Mesenchymal stem cell (in vitro differentiated cells and primary cell): ENCODE results near the gene PYGB.
"Not testable (repeated sequence)": the region's sequence is repeated elsewhere in the genome, so short reads cannot be mapped to it uniquely, and the experiment has no call there.

ENCODE experiments used
- DNase-seq: peaks from one replicate; pipeline ENCODE4 v3.0.0-alpha.2; 2013
- H2AFZ ChIP-seq: one replicate; pipeline ENCODE4 v1.6.1; 2013; ENCODE audit warnings: low read depth, mild to moderate bottlenecking, control low read depth, inconsistent platforms, low read length, moderate library complexity
- H2AK5ac ChIP-seq: 2 replicates; pipeline ENCODE4 v1.6.1; 2013; ENCODE audit warnings: low read length, moderate library complexity, mild to moderate bottlenecking, inconsistent platforms; ENCODE audit not compliant: severe bottlenecking
- H2BK120ac ChIP-seq: one replicate; pipeline ENCODE4 v1.6.1; 2013; ENCODE audit warnings: low read depth, mild to moderate bottlenecking, inconsistent platforms, low read length, moderate library complexity
- H2BK12ac ChIP-seq, 2 experiments: one replicate each; pipeline ENCODE4 v1.6.1; 2013; ENCODE audit warnings: inconsistent platforms in 2 of 2, low read length in 2 of 2, mild to moderate bottlenecking in 2 of 2, moderate library complexity in 2 of 2, control low read depth in 1 of 2
- H2BK15ac ChIP-seq: one replicate; pipeline ENCODE4 v1.6.1; 2013; ENCODE audit warnings: mild to moderate bottlenecking, low read depth, inconsistent platforms; ENCODE audit not compliant: poor library complexity, severe bottlenecking
- H2BK5ac ChIP-seq: 2 replicates; pipeline ENCODE4 v1.6.1; 2013; ENCODE audit warnings: low read depth, mild to moderate bottlenecking, low read length, control low read depth, inconsistent platforms; ENCODE audit not compliant: poor library complexity, severe bottlenecking
- H3K14ac ChIP-seq, 2 experiments: one replicate each; pipeline ENCODE4 v1.6.1; 2013; ENCODE audit warnings: inconsistent platforms in 2 of 2, low read length in 2 of 2, control low read depth in 1 of 2, mild to moderate bottlenecking in 1 of 2, moderate library complexity in 1 of 2
- H3K18ac ChIP-seq, 2 experiments: one replicate each; pipeline ENCODE4 v1.6.1; 2013; ENCODE audit warnings: inconsistent platforms in 2 of 2, low read length in 2 of 2, control low read depth in 1 of 2, low read depth in 1 of 2, mild to moderate bottlenecking in 1 of 2
- H3K23ac ChIP-seq, 2 experiments: one replicate each; pipeline ENCODE4 v1.6.1; 2013; ENCODE audit warnings: inconsistent platforms in 2 of 2, low read length in 2 of 2, mild to moderate bottlenecking in 2 of 2, moderate library complexity in 2 of 2, control low read depth in 1 of 2
- H3K27ac ChIP-seq: 2 replicates; pipeline ENCODE4 v1.5.1; 2013; ENCODE audit warnings: mild to moderate bottlenecking, moderate library complexity, low read length, control low read depth, inconsistent platforms; ENCODE audit not compliant: poor library complexity, severe bottlenecking
- H3K27me3 ChIP-seq, 2 experiments: 2 replicates each; pipeline versions ENCODE4 v1.6.1 to v1.7.0; 2013; ENCODE audit warnings: low read length in 2 of 2, mild to moderate bottlenecking in 2 of 2, moderate library complexity in 2 of 2, control low read depth in 1 of 2, inconsistent platforms in 1 of 2; ENCODE audit not compliant: control insufficient read depth in 1 of 2, insufficient read depth in 1 of 2
- H3K36me3 ChIP-seq, 2 experiments: 2 replicates each; pipeline versions ENCODE4 v1.6.1 to v1.7.0; 2013; ENCODE audit warnings: low read length in 2 of 2, control low read depth in 1 of 2, inconsistent platforms in 1 of 2, low read depth in 1 of 2, mild to moderate bottlenecking in 1 of 2; ENCODE audit not compliant: insufficient read depth in 2 of 2, control insufficient read depth in 1 of 2
- H3K4ac ChIP-seq, 2 experiments: one replicate each; pipeline ENCODE4 v1.6.1; 2013; ENCODE audit warnings: inconsistent platforms in 2 of 2, low read length in 2 of 2, mild to moderate bottlenecking in 2 of 2, moderate library complexity in 2 of 2, control low read depth in 1 of 2, low read depth in 1 of 2
- H3K4me1 ChIP-seq: 2 replicates; pipeline ENCODE4 v1.6.1; 2013; ENCODE audit warnings: low read depth, low read length, control low read depth; ENCODE audit not compliant: control insufficient read depth, insufficient read depth
- H3K4me2 ChIP-seq: 2 replicates; pipeline ENCODE4 v1.6.1; 2013; ENCODE audit warnings: low read length, mild to moderate bottlenecking, inconsistent platforms; ENCODE audit not compliant: poor library complexity, severe bottlenecking
- H3K4me3 ChIP-seq, 2 experiments: 2 replicates each; pipeline versions ENCODE4 v1.5.1 to v1.7.0; 2013; ENCODE audit warnings: low read length in 2 of 2, mild to moderate bottlenecking in 2 of 2, control low read depth in 1 of 2, low read depth in 1 of 2; ENCODE audit not compliant: insufficient read depth in 1 of 2
- H3K79me1 ChIP-seq: replicated peaks from 2 replicates; pipeline ENCODE4 v1.6.1; 2013; ENCODE audit warnings: mild to moderate bottlenecking, control low read depth, low read length, inconsistent platforms; ENCODE audit not compliant: poor library complexity, severe bottlenecking
- H3K9ac ChIP-seq: 2 replicates; pipeline ENCODE4 v1.7.0; 2013; ENCODE audit warnings: mild to moderate bottlenecking, low read length, moderate library complexity
- H3K9me3 ChIP-seq: 2 replicates; pipeline ENCODE4 v1.7.0; 2013; ENCODE audit warnings: mild to moderate bottlenecking, low read length; ENCODE audit not compliant: control insufficient read depth
- H4K8ac ChIP-seq: one replicate; pipeline ENCODE4 v1.6.1; 2013; ENCODE audit warnings: inconsistent platforms, mild to moderate bottlenecking, low read length, moderate library complexity
- H4K91ac ChIP-seq: one replicate; pipeline ENCODE4 v1.6.1; 2013; ENCODE audit warnings: mild to moderate bottlenecking, low read length, inconsistent platforms
- WGBS: methylation state at CpG from one replicate; pipeline ENCODE4 v1.1.7; 2013; ENCODE audit warnings: mixed read lengths; 5-methylcytosine and 5-hydroxymethylcytosine counted together

PYGB gene

DNA sequence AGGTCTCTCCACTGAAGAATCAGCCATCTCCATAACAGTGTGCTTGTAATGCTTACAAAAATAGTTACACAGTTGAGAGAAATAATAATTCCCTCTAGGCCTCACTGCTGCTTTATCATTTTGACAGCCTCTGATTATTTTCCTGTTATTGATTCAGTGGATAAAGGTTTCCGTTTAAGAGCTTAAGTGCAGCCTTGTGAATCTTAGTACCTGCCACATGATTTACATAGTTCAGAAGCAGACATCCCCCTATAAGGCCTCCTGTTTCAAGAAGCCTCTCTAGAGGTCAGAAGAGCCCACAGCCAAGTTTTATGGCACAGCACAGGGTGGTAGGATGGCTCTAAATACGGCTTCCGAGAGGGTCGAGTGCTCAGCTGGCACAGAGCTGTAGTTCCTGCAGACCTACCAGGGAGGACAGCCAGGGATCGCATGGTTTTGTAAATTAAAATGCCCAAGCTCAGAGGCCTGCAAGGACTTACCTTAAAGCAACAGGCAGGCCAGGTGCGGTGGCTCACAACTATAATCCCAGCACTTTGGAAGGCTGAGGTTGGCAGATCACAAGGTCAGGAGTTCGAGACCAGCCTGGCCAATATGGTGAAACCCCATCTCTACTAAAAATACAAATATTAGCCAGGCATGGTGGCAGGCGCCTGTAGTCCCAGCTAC, 17.6 kb upstream of the PYGB start:
- whole genome bisulfite sequencing, result 93% methylated on average over 8 of the region's 8 CpGs

DNA sequence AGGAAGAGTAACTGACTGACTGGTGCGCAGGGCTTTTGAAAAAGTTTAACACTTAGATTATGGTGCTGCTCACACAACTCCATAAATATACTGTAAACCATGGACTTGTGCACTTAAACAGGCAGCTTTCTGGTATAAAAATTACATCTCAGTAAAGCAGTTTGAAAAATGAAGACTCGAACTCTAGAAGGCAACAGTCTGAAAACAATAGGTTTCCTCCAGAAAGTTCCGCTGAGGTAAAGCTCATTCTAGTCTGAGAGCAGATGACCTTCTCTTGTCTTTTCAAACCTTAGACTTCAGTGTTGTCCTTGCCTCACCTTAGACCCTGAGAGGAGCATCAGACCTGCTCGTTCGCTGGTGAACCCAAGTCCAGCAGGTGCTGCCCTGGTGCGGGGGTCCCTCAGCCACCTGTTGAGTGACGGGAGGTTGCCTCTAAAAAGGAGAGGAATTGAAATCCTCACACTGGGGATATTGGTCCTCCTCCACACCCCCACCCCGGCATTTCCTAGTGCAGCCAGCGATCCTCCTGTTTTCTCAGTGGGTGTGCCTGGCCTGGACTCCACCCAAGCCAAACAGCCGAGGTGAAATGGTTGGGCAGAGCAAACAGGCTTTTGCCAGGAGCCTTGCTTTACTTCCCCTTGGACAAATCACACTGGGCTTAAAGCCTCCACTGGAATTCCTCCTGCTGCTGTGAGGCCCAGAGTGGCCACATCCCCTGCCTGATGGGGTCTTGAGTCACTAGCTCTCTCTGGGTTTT, 14.7 kb upstream of the PYGB start:
- peak overlapping the region in 1 of 2 experiments; percentile 70 for H2BK12ac ChIP-seq
- no peak overlapping the region for H2BK120ac ChIP-seq
- peak overlapping the region; percentile 54 for H2BK5ac ChIP-seq
- DNase-seq, result no peak
- peaks cover 2% of the 10 kb centered on the region for H3K79me1 ChIP-seq
- no peaks in the 10 kb centered on the region for H3K36me3 ChIP-seq
- peak overlapping the region; percentile 35 for H4K8ac ChIP-seq
- no peak overlapping the region for H3K4me2 ChIP-seq
- no peak overlapping the region for H3K14ac ChIP-seq
- no peak overlapping the region for H3K4ac ChIP-seq
- peak overlapping the region; percentile 88 for H2AK5ac ChIP-seq
- no peak overlapping the region for H3K9ac ChIP-seq
- H3K18ac ChIP-seq, result no peak overlapping the region
- peak overlapping the region; percentile 86 for H3K27ac ChIP-seq
- H2AFZ ChIP-seq, result no peak overlapping the region
- peak overlapping the region; percentile 74 for H4K91ac ChIP-seq
- H3K9me3 ChIP-seq, result no peaks in the 10 kb centered on the region
- 76% methylated on average over 7 of the region's 10 CpGs for WGBS
- H3K27me3 ChIP-seq, result no peaks in the 10 kb centered on the region
- no peak overlapping the region for H3K23ac ChIP-seq
- peaks cover 32% of the 10 kb centered on the region for H3K4me1 ChIP-seq
- H2BK15ac ChIP-seq, result peak overlapping the region; percentile 63
- no peak overlapping the region for H3K4me3 ChIP-seq

More for the DNA sequence above, 17.6 kb upstream of the PYGB start:
- H2AK5ac ChIP-seq, result peak overlapping the region; percentile 15
- no peak overlapping the region for H2AFZ ChIP-seq
- no peak overlapping the region for H3K18ac ChIP-seq
- no peak for DNase-seq
- H3K27ac ChIP-seq, result no peak overlapping the region
- H2BK15ac ChIP-seq, result no peak overlapping the region
- H3K4ac ChIP-seq, result no peak overlapping the region
- H3K23ac ChIP-seq, result no peak overlapping the region
- H3K27me3 ChIP-seq, result no peaks in the 10 kb centered on the region
- H4K91ac ChIP-seq, result no peak overlapping the region
- H4K8ac ChIP-seq, result no peak overlapping the region
- H3K79me1 ChIP-seq, result peaks cover 11% of the 10 kb centered on the region
- no peak overlapping the region for H3K4me2 ChIP-seq
- no peak overlapping the region for H3K4me3 ChIP-seq
- H3K9me3 ChIP-seq, result no peaks in the 10 kb centered on the region
- H3K9ac ChIP-seq, result no peak overlapping the region
- H2BK120ac ChIP-seq, result no peak overlapping the region
- peaks cover 13 to 18% of the 10 kb centered on the region in 2 experiments for H3K36me3 ChIP-seq
- H3K14ac ChIP-seq, result no peak overlapping the region
- no peak overlapping the region for H2BK5ac ChIP-seq
- no peak overlapping the region for H2BK12ac ChIP-seq
- H3K4me1 ChIP-seq, result peaks cover 28% of the 10 kb centered on the region

DNA sequence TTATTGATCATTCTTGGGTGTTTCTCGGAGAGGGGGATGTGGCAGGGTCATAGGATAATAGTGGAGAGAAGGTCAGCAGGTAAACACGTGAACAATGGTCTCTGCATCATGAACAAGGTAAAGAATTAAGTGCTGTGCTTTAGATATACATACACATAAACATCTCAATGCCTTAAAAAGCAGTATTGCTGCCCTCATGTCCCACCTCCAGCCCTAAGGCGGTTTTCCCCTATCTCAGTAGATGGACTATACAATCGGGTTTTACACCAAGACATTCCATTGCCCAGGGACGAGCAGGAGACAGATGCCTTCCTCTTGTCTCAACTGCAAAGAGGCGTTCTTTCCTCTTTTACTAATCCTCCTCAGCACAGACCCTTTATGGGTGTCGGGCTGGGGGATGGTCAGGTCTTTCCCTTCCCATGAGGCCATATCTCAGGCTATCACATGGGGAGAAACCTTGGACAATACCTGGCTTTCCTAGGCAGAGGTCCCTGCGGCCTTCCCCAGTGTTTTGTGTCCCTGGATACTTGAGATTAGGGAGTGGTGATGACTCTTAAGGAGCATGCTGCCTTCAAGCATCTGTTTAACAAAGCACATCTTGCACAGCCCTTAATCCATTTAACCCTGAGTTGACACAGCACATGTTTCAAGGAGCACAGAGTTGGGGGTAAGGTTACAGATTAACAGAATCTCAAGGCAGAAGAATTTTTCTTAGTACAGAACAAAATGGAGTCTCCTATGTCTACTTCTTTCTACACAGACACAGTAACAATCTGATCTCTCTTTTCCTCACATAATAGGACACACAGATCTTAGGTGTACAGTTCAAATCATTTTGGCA, 13.7 kb upstream of the PYGB start:
- H4K91ac ChIP-seq, H3K79me1 ChIP-seq, H2BK12ac ChIP-seq, H3K4me3 ChIP-seq, H2BK5ac ChIP-seq, H3K4me2 ChIP-seq, H3K27me3 ChIP-seq, H2BK15ac ChIP-seq, H3K4ac ChIP-seq, H3K14ac ChIP-seq, H3K23ac ChIP-seq, H3K9ac ChIP-seq, H2BK120ac ChIP-seq, H3K9me3 ChIP-seq, H4K8ac ChIP-seq, H3K36me3 ChIP-seq, H3K18ac ChIP-seq, H2AFZ ChIP-seq, DNase-seq: not testable (repeated sequence)
- H2AK5ac ChIP-seq, result peak overlapping the region; percentile 76
- 86% methylated on average over 7 of the region's 8 CpGs for WGBS
- H3K27ac ChIP-seq, result peak overlapping the region; percentile 86
- H3K4me1 ChIP-seq, result peaks cover 39% of the 10 kb centered on the region
